HG02852 (cell line): ENCODE measurements around the gene SYNRG.
"Not testable (repeated sequence)": the region's sequence is repeated elsewhere in the genome, so short reads cannot be mapped to it uniquely, and the experiment has no call there.

Source experiments
- ATAC-seq: cut with Tn5 transposase; IDR thresholded peaks from one replicate; pipeline ENCODE4 v1.9.1; 2021; ENCODE audit warnings: mild to moderate bottlenecking, moderate library complexity; ENCODE audit not compliant: unreplicated experiment

SYNRG gene

GRCh38 chr17:37546302-37546701 lies 62.9 kb downstream of the SYNRG start:
- no peak for ATAC-seq

GRCh38 chr17:37545486-37545885 lies 63.7 kb downstream of the SYNRG start:
- no peak for ATAC-seq

- ATAC-seq: no peak
Measured at GRCh38 chr17:37543637-37544052, 65.6 kb downstream of the SYNRG start.

GRCh38 chr17:37541880-37542660 lies 67.1 kb downstream of the SYNRG start:
- ATAC-seq: no peak

GRCh38 chr17:37538981-37539659 lies 70.1 kb downstream of the SYNRG start:
- ATAC-seq: no peak

GRCh38 chr17:37535906-37536305 lies 73.3 kb downstream of the SYNRG start:
- ATAC-seq: no peak

- no peak for ATAC-seq
Measured at GRCh38 chr17:37532756-37533155, 76.5 kb downstream of the SYNRG start.

- ATAC-seq: no peak
Measured at GRCh38 chr17:37530420-37530819, 78.8 kb downstream of the SYNRG start.

- no peak for ATAC-seq
Measured at GRCh38 chr17:37527249-37527851, 81.9 kb downstream of the SYNRG start.

GRCh38 chr17:37523715-37524219 lies 85.5 kb downstream of the SYNRG start:
- ATAC-seq: no peak

- no peak for ATAC-seq
Measured at GRCh38 chr17:37521821-37522220, 87.4 kb downstream of the SYNRG start.

GRCh38 chr17:37520174-37520573 lies 89.0 kb downstream of the SYNRG start:
- no peak for ATAC-seq

GRCh38 chr17:37519251-37519985 lies 89.8 kb downstream of the SYNRG start:
- no peak for ATAC-seq

GRCh38 chr17:37518826-37519225 lies 90.4 kb downstream of the SYNRG start:
- ATAC-seq: no peak

GRCh38 chr17:37517881-37518280 lies 91.3 kb downstream of the SYNRG start:
- ATAC-seq: no peak

GRCh38 chr17:37516127-37516571 lies 93.1 kb downstream of the SYNRG start:
- ATAC-seq: no peak

GRCh38 chr17:37513711-37514110 lies 95.5 kb downstream of the SYNRG start:
- ATAC-seq: no peak

- no peak for ATAC-seq
Measured at GRCh38 chr17:37512442-37513068, 96.7 kb downstream of the SYNRG start.

- not testable (repeated sequence) for ATAC-seq
Measured at GRCh38 chr17:37511642-37512041, 97.6 kb downstream of the SYNRG start.

GRCh38 chr17:37510056-37510455 lies 99.2 kb downstream of the SYNRG start:
- ATAC-seq: no peak

- ATAC-seq: no peak
Measured at GRCh38 chr17:37507111-37507510, 102.1 kb downstream of the SYNRG start.
